ENCODE data around the gene MYT1.

DNA sequence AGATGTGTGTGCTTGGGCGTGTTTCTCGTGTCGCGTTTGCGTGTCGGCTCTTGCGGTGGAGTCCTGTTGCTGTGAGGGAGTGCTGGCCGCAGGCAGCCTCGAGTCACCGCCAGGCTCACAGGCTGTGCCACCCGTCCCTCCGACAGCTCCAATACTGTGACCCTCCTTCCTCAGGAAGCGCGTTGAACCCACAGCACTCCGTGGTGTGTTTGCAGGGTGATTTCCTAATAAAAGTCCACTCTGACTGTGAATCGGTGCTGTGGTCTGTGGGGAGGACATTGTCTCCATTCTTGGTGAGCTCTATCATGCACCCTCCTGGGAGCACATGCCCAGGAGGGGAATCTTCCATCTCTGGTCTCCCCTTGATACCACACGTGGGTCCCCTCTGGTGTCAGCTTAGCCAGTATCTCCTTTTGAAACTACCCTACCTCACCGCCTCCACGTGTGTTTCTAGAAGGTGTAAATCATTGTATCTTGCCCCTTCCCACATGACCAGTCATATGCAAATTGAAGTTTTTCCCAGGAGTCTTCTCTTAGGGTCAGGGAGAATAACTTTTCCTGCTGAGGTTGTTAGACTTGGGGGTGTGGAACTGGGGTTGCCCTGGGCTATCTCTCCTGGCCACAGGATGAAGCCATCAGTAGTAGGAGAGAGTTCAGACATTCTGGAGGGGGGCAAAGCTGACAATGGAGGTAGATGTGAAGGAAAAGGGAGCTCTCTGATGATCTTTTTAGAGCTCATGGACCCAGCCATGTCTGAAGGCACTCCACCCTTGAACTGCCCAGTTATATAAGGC lies 77.9 kb downstream of the MYT1 start:
- TF ChIP-seq, protein P1, sequence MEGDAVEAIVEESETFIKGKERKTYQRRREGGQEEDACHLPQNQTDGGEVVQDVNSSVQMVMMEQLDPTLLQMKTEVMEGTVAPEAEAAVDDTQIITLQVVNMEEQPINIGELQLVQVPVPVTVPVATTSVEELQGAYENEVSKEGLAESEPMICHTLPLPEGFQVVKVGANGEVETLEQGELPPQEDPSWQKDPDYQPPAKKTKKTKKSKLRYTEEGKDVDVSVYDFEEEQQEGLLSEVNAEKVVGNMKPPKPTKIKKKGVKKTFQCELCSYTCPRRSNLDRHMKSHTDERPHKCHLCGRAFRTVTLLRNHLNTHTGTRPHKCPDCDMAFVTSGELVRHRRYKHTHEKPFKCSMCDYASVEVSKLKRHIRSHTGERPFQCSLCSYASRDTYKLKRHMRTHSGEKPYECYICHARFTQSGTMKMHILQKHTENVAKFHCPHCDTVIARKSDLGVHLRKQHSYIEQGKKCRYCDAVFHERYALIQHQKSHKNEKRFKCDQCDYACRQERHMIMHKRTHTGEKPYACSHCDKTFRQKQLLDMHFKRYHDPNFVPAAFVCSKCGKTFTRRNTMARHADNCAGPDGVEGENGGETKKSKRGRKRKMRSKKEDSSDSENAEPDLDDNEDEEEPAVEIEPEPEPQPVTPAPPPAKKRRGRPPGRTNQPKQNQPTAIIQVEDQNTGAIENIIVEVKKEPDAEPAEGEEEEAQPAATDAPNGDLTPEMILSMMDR (IDR thresholded peaks at IDR 0.05), result no peak
- no peak for TF ChIP-seq ZFX (IDR thresholded peaks at IDR 0.05; ENCODE audit: borderline replicate concordance)

Data from 22Rv1 (cell line).